Astrocyte (in vitro differentiated cells and primary cell): ENCODE results near the gene SNW1. TPM values are rescaled to one million over a fixed set of nuclear protein-coding genes. Genes with fewer than 3 reads are reported as not detected.
A peak's percentile ranks its signal among the peaks of the same experiment; 100 is the strongest.

Source experiments
- DNase-seq: peaks from one replicate; pipeline ENCODE4 v3.0.0-alpha.2; 2010; ENCODE audit warnings: low read depth
- FAIRE-seq: peaks from 2 replicates; lab custom pipeline; 2011; peaks lifted over from hg19 to GRCh38; lab: Jason Lieb, UNC
- H2AFZ ChIP-seq: 2 replicates; pipeline ENCODE4 v1.6.0; 2012; ENCODE audit warnings: low read depth, low read length, inconsistent platforms
- H3K27ac ChIP-seq: 2 replicates; pipeline ENCODE4 v1.5.1; 2011; ENCODE audit warnings: low read depth, low read length, inconsistent platforms
- H3K27me3 ChIP-seq: 2 replicates; pipeline ENCODE4 v1.6.0; 2011; ENCODE audit warnings: low read length, inconsistent platforms; ENCODE audit not compliant: insufficient read depth
- H3K36me3 ChIP-seq: 2 replicates; pipeline ENCODE4 v1.5.1; 2011; ENCODE audit warnings: low read length, inconsistent platforms; ENCODE audit not compliant: insufficient read depth
- H3K4me1 ChIP-seq: 2 replicates; pipeline ENCODE4 v1.5.1; 2011; ENCODE audit warnings: low read length, inconsistent platforms; ENCODE audit not compliant: insufficient read depth
- H3K4me2 ChIP-seq: 2 replicates; pipeline ENCODE4 v1.6.0; 2012; ENCODE audit warnings: low read length, inconsistent platforms
- H3K4me3 ChIP-seq: 2 replicates; pipeline ENCODE4 v1.5.1; 2011; ENCODE audit warnings: low read depth, mild to moderate bottlenecking, low read length, inconsistent platforms; ENCODE audit not compliant: insufficient read depth
- H3K79me2 ChIP-seq: 2 replicates; pipeline ENCODE4 v1.6.0; 2012; ENCODE audit warnings: mild to moderate bottlenecking, low read length, inconsistent platforms; ENCODE audit not compliant: insufficient read depth
- H3K9ac ChIP-seq: 2 replicates; pipeline ENCODE4 v1.6.0; 2012; ENCODE audit warnings: mild to moderate bottlenecking, low read length, inconsistent platforms
- H3K9me3 ChIP-seq: 2 replicates; pipeline ENCODE4 v1.5.1; 2012; ENCODE audit warnings: low read depth, mild to moderate bottlenecking, low read length, inconsistent platforms; ENCODE audit not compliant: insufficient read depth
- H4K20me1 ChIP-seq: 2 replicates; pipeline ENCODE4 v1.6.0; 2012; ENCODE audit warnings: low read length, inconsistent platforms; ENCODE audit not compliant: insufficient read depth
- H3K27ac Mint-ChIP-seq: one replicate; pipeline ENCODE4 v1.8.0; 2021; ENCODE audit warnings: mild to moderate bottlenecking, mixed read lengths; ENCODE audit not compliant: unreplicated experiment
- H3K27me3 Mint-ChIP-seq: one replicate; pipeline ENCODE4 v1.8.0; 2021; ENCODE audit warnings: low read depth, mixed read lengths; ENCODE audit not compliant: unreplicated experiment
- H3K36me3 Mint-ChIP-seq: one replicate; pipeline ENCODE4 v1.8.0; 2021; ENCODE audit warnings: low read depth, mixed read lengths; ENCODE audit not compliant: unreplicated experiment
- H3K4me1 Mint-ChIP-seq: one replicate; pipeline ENCODE4 v1.8.0; 2021; ENCODE audit warnings: low read depth, mixed read lengths; ENCODE audit not compliant: unreplicated experiment
- H3K4me3 Mint-ChIP-seq: one replicate; pipeline ENCODE4 v1.8.0; 2021; ENCODE audit warnings: mild to moderate bottlenecking, moderate library complexity, mixed read lengths; ENCODE audit not compliant: unreplicated experiment
- H3K9me3 Mint-ChIP-seq: one replicate; pipeline ENCODE4 v1.8.0; 2021; ENCODE audit warnings: mild to moderate bottlenecking, mixed read lengths; ENCODE audit not compliant: unreplicated experiment
- CTCF ChIP-seq: IDR thresholded peaks from 2 replicates; pipeline ENCODE4 v1.5.1; 2011; ENCODE audit warnings: low read depth, mild to moderate bottlenecking, inconsistent platforms, low read length, moderate library complexity; ENCODE audit not compliant: insufficient read depth
- EZH2 ChIP-seq: IDR thresholded peaks from 2 replicates; pipeline ENCODE4 v1.6.1; 2012; ENCODE audit warnings: mild to moderate bottlenecking, low read length, inconsistent platforms; ENCODE audit not compliant: insufficient read depth
- total RNA-seq: library from RNA; stranded (reverse); gene quantifications from 2 replicates; pipeline ENCODE4 v1.2.1, GENCODE V29; 2021

SNW1 gene
- total RNA-seq, 1 donor from 2014 or later: 72.9 TPM

- no peak overlapping the region for H3K4me2 ChIP-seq
- DNase-seq: no peak
- H3K27me3 Mint-ChIP-seq: no peaks in the 10 kb centered on the region
- H4K20me1 ChIP-seq: peaks cover 8% of the 10 kb centered on the region
- H3K4me3 Mint-ChIP-seq: no peak overlapping the region
- H3K4me3 ChIP-seq: no peak overlapping the region
- no peaks in the 10 kb centered on the region for H3K9me3 Mint-ChIP-seq
- no peaks in the 10 kb centered on the region for H3K79me2 ChIP-seq
- no peaks in the 10 kb centered on the region for H3K27me3 ChIP-seq
- H2AFZ ChIP-seq: no peak overlapping the region
- no peaks in the 10 kb centered on the region for H3K9me3 ChIP-seq
- no peak overlapping the region for H3K9ac ChIP-seq
- no peak overlapping the region for H3K27ac ChIP-seq
- no peak overlapping the region for H3K27ac Mint-ChIP-seq
- H3K36me3 Mint-ChIP-seq: peaks cover 5% of the 10 kb centered on the region
- no peak for FAIRE-seq
- no peaks in the 10 kb centered on the region for H3K4me1 ChIP-seq
- H3K36me3 ChIP-seq: peaks cover 18% of the 10 kb centered on the region
- H3K4me1 Mint-ChIP-seq: no peaks in the 10 kb centered on the region
- TF ChIP-seq EZH2 (no peak), CTCF (no peak)
Observed at GRCh38 chr14:77691259-77691658, 69.7 kb downstream of the SNW1 start.

GRCh38 chr14:77682158-77682553 is 78.8 kb downstream of the SNW1 start:
- Mint-ChIP-seq H3K27me3 (no peaks in the 10 kb centered on the region), H3K9me3 (no peaks in the 10 kb centered on the region), H3K36me3 (peaks cover 4% of the 10 kb centered on the region), H3K4me1 (peaks cover 11% of the 10 kb centered on the region), H3K27ac (no peak overlapping the region), H3K4me3 (no peak overlapping the region)
- Histone ChIP-seq H3K4me2 (peak overlapping the region; percentile 16), H3K27me3 (no peaks in the 10 kb centered on the region), H3K9me3 (no peaks in the 10 kb centered on the region), H3K4me3 (no peak overlapping the region), H3K4me1 (peaks cover 10% of the 10 kb centered on the region), H2AFZ (no peak overlapping the region), H3K9ac (no peak overlapping the region), H3K27ac (no peak overlapping the region), H4K20me1 (peaks cover 12% of the 10 kb centered on the region), H3K36me3 (peaks cover 6% of the 10 kb centered on the region), H3K79me2 (no peaks in the 10 kb centered on the region)
- peak; percentile 57 for DNase-seq
- no peak for FAIRE-seq
- TF ChIP-seq CTCF: no peak
- no peak for TF ChIP-seq EZH2

GRCh38 chr14:77681196-77682157 is 79.5 kb downstream of the SNW1 start:
- no peak overlapping the region for H3K4me3 Mint-ChIP-seq
- no peak overlapping the region for H3K27ac ChIP-seq
- H3K9me3 ChIP-seq: no peaks in the 10 kb centered on the region
- no peak overlapping the region for H3K9ac ChIP-seq
- no peaks in the 10 kb centered on the region for H3K27me3 ChIP-seq
- H3K4me3 ChIP-seq: no peak overlapping the region
- DNase-seq (peak; percentile 19), FAIRE-seq (no peak)
- peaks cover 12% of the 10 kb centered on the region for H4K20me1 ChIP-seq
- H3K4me1 ChIP-seq: peaks cover 10% of the 10 kb centered on the region
- peak overlapping the region; percentile 16 for H3K4me2 ChIP-seq
- TF ChIP-seq CTCF (no peak), EZH2 (no peak)
- H3K36me3 ChIP-seq: peaks cover 6% of the 10 kb centered on the region
- peaks cover 11% of the 10 kb centered on the region for H3K4me1 Mint-ChIP-seq
- no peak overlapping the region for H2AFZ ChIP-seq
- no peaks in the 10 kb centered on the region for H3K27me3 Mint-ChIP-seq
- H3K27ac Mint-ChIP-seq: no peak overlapping the region
- H3K9me3 Mint-ChIP-seq: no peaks in the 10 kb centered on the region
- H3K79me2 ChIP-seq: no peaks in the 10 kb centered on the region
- peaks cover 4% of the 10 kb centered on the region for H3K36me3 Mint-ChIP-seq
